HepG2 (cell line): ENCODE data around the gene STK11.
"Not testable (repeated sequence)": the region's sequence is repeated elsewhere in the genome, so short reads cannot be mapped to it uniquely, and the experiment has no call there.

Source experiments
- FIP1L1 ChIP-seq: fragments of 200-400 bp; formaldehyde crosslinking; IDR thresholded peaks from 2 replicates; pipeline ENCODE4 v1.6.1; 2018; ENCODE audit warnings: low read depth, mild to moderate bottlenecking, low read length, moderate library complexity, borderline replicate concordance; ENCODE audit not compliant: insufficient read depth
- MAFK ChIP-seq, 2 experiments: IDR thresholded peaks in 1 of 2; conservative IDR thresholded peaks in 1 of 2; 2 replicates each; pipeline ENCODE4 v1.6.1; 2011; ENCODE audit warnings: improper control_type of control experiment in 2 of 2, low read length in 2 of 2
- MTF1 ChIP-seq: sonication (generic); formaldehyde crosslinking; IDR thresholded peaks from 2 replicates; pipeline ENCODE4 v1.5.0; 2020; ENCODE audit warnings: missing genetic modification reagents
- NFIC ChIP-seq: IDR thresholded peaks from 2 replicates; pipeline ENCODE4 v1.6.1; 2012; ENCODE audit warnings: mild to moderate bottlenecking, low read length, inconsistent platforms
- PRMT3 ChIP-seq: sonication (generic); formaldehyde crosslinking; IDR thresholded peaks from 2 replicates; pipeline ENCODE4 v1.8.1; 2022; ENCODE audit warnings: low read depth, mild to moderate bottlenecking, moderate library complexity, missing genetic modification reagents, borderline replicate concordance
- TF ChIP-seq, protein P1 (sequence below): sonication (generic); formaldehyde crosslinking; IDR thresholded peaks from 2 replicates; pipeline ENCODE4 v1.4.0; 2020; ENCODE audit warnings: mild to moderate bottlenecking, missing genetic modification reagents
- TF ChIP-seq, protein P2 (sequence below), 2 experiments: IDR thresholded peaks; 2 replicates each; pipeline ENCODE4 v1.6.1; 2011 to 2012; ENCODE audit warnings: low read length in 2 of 2, borderline replicate concordance in 1 of 2, low read depth in 1 of 2, mild to moderate bottlenecking in 1 of 2, moderate library complexity in 1 of 2

DNA sequence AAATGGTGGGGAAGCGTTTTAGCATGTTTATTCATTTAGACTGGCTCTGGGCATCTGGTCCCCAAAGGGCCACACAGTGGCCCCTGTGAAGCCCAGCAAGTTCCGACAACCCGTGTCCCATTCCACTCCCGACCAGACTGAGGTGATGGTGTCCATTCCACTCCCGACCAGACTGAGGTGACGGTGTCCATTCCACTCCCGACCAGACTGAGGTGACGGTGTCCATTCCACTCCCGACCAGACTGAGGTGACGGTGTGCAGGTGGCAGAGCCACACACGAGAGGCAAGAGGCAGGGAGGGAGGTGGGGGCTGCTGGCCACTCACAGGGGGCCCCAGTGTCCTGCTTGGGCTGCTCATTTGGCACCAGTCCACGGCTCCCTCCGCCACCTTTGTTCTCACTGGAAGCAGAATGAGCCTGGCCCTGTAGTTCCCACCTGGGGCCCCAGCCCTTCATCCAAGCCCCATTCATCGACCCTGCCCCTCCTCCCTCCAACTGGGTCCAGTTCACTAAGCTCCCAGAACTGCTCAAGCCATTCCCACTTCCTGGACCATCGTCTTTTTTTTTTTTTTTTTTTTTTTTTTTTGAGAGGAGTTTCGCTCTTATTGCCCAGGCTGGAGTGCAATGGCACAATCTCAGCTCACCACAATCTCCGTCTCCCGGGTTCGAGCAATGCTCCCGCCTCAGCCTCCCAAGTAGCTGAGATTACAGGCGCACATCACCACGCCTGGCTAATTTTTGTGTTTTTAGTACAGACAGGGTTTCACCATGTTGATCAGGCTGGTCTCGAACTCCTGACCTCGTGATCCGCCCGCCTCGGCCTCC is 40.9 kb downstream of the STK11 start:
- not testable (repeated sequence) for TF ChIP-seq FIP1L1; PRMT3; MAFK (conservative IDR thresholded peaks at IDR 0.05 in 1 of 2, IDR thresholded peaks at IDR 0.05 in 1 of 2; ENCODE audit: low read length in 2 of 2); MTF1
- TF ChIP-seq, protein P1, sequence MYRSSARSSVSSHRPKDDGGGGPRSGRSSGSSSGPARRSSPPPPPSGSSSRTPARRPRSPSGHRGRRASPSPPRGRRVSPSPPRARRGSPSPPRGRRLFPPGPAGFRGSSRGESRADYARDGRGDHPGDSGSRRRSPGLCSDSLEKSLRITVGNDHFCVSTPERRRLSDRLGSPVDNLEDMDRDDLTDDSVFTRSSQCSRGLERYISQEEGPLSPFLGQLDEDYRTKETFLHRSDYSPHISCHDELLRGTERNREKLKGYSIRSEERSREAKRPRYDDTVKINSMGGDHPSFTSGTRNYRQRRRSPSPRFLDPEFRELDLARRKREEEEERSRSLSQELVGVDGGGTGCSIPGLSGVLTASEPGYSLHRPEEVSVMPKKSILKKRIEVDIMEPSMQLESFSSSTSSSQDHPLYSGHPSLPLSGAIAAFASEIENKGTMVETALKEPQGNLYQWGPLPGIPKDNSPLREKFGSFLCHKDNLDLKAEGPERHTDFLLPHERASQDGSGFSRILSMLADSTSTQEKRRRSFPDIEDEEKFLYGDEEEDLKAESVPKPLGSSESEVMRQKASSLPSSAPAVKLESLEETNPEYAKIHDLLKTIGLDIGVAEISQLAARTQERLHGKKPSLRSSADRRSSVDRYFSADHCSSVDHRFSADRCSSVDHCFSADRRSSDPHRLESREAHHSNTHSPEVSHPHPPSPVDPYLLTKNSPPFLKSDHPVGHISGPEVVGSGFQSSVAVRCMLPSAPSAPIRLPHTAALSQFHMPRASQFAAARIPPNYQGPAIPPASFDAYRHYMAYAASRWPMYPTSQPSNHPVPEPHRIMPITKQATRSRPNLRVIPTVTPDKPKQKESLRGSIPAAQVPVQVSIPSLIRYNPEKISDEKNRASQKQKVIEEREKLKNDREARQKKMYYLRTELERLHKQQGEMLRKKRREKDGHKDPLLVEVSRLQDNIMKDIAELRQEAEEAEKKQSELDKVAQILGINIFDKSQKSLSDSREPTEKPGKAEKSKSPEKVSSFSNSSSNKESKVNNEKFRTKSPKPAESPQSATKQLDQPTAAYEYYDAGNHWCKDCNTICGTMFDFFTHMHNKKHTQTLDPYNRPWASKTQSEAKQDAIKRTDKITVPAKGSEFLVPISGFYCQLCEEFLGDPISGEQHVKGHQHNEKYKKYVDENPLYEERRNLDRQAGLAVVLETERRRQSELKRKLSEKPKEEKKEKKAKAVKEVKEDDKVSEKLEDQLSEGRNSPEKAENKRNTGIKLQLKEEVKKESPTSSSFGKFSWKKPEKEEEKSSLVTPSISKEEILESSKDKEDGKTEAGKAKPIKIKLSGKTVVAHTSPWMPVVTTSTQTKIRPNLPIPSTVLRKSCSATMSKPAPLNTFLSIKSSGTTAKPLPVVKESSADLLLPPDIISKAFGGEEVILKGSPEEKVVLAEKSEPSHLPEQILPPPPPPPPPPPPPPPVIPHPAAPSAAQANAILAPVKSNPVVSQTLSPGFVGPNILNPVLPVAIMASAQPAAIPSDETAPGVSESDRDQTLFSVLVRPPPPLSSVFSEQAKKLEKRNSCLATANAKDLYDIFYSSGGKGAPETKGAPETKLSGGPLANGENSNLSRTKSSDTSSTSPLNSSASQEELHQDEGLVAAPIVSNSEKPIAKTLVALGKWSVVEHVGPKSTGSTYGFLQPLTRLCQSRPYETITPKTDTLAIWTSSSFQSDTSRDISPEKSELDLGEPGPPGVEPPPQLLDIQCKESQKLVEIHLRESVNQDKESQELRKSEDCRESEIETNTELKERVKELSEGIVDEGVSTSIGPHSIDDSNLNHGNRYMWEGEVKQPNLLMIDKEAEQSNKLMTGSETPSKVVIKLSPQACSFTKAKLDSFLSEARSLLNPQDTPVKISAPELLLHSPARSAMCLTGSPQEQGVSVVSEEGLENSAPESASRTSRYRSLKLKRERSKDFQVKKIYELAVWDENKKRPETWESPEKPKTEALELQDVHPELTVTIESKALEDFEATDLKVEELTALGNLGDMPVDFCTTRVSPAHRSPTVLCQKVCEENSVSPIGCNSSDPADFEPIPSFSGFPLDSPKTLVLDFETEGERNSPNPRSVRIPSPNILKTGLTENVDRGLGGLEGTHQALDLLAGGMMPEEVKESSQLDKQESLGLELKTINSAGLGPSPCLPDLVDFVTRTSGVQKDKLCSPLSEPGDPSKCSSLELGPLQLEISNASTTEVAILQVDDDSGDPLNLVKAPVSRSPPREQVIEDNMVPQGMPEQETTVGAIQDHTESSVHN, result not testable (repeated sequence)
- peak; percentile 64; the same call in 1 of the 2 replicates for TF ChIP-seq NFIC
- TF ChIP-seq, protein P2, sequence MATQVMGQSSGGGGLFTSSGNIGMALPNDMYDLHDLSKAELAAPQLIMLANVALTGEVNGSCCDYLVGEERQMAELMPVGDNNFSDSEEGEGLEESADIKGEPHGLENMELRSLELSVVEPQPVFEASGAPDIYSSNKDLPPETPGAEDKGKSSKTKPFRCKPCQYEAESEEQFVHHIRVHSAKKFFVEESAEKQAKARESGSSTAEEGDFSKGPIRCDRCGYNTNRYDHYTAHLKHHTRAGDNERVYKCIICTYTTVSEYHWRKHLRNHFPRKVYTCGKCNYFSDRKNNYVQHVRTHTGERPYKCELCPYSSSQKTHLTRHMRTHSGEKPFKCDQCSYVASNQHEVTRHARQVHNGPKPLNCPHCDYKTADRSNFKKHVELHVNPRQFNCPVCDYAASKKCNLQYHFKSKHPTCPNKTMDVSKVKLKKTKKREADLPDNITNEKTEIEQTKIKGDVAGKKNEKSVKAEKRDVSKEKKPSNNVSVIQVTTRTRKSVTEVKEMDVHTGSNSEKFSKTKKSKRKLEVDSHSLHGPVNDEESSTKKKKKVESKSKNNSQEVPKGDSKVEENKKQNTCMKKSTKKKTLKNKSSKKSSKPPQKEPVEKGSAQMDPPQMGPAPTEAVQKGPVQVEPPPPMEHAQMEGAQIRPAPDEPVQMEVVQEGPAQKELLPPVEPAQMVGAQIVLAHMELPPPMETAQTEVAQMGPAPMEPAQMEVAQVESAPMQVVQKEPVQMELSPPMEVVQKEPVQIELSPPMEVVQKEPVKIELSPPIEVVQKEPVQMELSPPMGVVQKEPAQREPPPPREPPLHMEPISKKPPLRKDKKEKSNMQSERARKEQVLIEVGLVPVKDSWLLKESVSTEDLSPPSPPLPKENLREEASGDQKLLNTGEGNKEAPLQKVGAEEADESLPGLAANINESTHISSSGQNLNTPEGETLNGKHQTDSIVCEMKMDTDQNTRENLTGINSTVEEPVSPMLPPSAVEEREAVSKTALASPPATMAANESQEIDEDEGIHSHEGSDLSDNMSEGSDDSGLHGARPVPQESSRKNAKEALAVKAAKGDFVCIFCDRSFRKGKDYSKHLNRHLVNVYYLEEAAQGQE (IDR thresholded peaks at IDR 0.05; ENCODE audit: borderline replicate concordance in 1 of 2, low read depth in 1 of 2, low read length in 2 of 2), result not testable (repeated sequence)
